HG03095 (cell line): ENCODE results near the gene LRRC17.

Experiments
- ATAC-seq: cut with Tn5 transposase; IDR thresholded peaks from one replicate; pipeline ENCODE4 v1.9.1; 2021; ENCODE audit warnings: moderate library complexity; ENCODE audit not compliant: unreplicated experiment

Gene LRRC17

GRCh38 chr7:102985176-102985783 lies 72.5 kb downstream of the LRRC17 start:
- ATAC-seq: no peak

- ATAC-seq: no peak
These were observed 75.3 kb downstream of the LRRC17 start for GRCh38 chr7:102988088-102988487.

GRCh38 chr7:102988631-102989560 lies 76.1 kb downstream of the LRRC17 start:
- no peak for ATAC-seq

- no peak for ATAC-seq
These were observed 77.8 kb downstream of the LRRC17 start for GRCh38 chr7:102990642-102991041.

GRCh38 chr7:102991077-102991539 lies 78.3 kb downstream of the LRRC17 start:
- no peak for ATAC-seq

- no peak for ATAC-seq
These were observed 78.9 kb downstream of the LRRC17 start for GRCh38 chr7:102991540-102992214.

- ATAC-seq: no peak
These were observed 79.7 kb downstream of the LRRC17 start for GRCh38 chr7:102992509-102992937.

GRCh38 chr7:102992938-102993717 lies 80.3 kb downstream of the LRRC17 start:
- no peak for ATAC-seq

GRCh38 chr7:102993718-102994029 lies 80.9 kb downstream of the LRRC17 start:
- no peak for ATAC-seq

- ATAC-seq: no peak
These were observed 81.8 kb downstream of the LRRC17 start for GRCh38 chr7:102994567-102994966.
